ENCODE results near the gene VMP1.
A peak's percentile ranks its signal among the peaks of the same experiment; 100 is the strongest.
"Not testable (repeated sequence)": the region's sequence is repeated elsewhere in the genome, so short reads cannot be mapped to it uniquely, and the experiment has no call there.

Gene VMP1

DNA sequence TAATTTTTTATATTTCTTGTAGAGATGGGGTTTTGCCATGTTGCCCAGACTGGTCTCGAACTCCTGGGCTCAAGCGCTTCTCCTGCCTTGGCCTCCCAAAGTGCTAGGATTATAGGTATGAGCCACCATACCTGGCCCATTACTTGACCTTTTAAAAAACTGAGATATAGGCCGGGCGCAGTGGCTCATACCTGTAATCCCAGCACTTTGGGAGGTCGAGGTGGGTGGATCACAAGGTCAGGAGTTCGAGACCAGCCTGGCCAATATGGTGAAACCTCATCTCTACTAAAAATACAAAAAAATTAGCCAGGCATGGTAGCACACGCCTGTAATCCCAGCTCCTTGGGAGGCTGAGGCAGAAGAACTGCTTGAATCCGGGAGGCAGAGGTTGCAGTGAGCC, 166.0 kb downstream of the VMP1 start:
- DNase-seq = not testable (repeated sequence)

DNA sequence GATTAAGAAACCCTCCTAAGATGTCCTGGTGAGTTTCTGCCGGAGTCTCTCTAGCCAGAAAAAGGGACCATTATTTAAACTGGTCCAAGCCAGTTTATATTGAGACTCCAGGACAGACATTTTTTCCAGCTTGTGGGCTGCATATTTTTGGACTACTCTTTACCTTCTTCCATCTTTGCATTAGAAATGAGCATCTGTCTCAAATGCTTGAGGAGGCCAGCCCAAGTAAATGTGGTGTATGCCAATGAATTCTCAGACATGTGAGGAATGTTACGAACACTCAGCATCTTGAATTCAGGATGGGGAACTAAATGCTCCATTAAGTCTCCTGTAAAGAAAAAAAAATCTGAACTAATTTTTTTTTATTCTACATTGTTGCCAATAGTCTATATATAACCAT, 166.9 kb downstream of the VMP1 start:
- no peak for DNase-seq

DNA sequence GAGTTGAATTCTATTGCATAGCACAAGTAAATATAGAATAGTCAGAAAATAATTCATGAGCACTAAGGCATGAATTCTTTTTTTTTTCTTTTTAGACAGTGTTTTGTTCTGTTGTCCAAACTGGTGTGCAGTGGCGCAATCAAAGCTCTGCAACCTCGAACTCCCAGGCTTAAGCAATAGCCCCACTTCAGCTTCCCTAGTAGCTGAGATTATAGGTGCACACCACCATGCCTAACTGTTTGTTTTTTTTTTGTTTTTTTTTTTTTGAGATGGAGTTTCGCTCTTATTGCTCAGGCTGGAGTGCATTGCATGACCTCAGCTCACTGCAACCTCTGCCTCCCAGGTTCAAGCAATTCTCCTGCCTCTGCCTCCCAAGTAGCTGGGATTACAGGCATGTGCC, 168.7 kb downstream of the VMP1 start:
- no peak for DNase-seq

DNA sequence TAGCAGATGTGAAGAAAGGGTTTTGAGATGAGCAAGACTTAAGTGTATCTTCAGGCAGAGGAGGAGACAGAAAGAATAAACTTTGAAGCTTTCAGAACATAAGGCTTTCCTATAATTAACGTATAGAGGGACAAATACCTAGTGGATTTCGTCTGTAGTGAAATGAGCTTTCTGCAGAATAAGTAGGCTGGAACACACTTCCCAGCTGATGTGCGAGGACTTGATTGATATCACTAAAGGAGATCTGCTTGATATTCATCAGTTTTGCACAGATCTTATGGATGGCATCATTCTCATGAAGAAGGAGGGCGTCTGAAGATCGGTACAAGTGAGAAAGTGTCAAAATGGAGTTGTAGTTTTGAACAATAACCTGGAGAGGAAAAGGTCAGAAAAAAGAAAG, 170.5 kb downstream of the VMP1 start:
- DNase-seq = no peak

DNA sequence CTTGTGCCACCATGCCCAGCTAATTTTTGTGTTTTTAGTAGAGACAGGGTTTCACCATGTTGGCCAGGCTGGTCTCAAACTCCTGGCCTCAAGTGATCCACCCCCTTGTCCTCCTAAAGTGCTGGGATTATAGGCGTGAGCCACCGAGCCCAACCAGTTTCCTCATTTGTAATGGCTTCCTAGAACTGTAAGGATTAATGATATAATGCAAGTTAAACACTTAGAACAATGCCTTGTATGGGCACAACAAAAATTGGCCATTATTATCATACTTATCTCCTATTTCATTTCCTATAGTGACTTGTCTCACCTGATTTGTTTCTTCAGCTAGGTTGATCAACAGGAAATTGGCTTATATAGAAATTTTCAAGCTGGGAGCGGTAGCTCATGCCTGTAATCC, 171.2 kb downstream of the VMP1 start:
- DNase-seq = no peak

DNA sequence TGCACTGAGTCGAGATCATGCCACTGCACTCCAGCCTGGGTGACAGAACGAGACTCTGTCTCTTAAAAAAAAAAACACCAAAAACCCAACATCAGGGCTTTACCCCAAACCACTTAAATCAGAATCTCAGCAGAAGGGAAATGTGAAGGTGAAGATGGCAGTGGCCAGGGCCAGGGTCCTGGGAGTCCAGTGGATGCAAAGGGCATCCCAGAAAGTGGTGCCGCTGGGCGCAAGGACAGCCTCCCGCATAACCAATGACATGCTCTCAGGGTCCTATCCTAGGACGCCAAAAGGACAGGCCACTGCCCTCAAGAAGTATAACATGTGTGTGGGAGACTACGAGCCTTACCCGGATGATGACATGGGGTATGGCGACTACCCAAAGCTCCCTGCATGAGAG, 177.4 kb downstream of the VMP1 start:
- DNase-seq = no peak

DNA sequence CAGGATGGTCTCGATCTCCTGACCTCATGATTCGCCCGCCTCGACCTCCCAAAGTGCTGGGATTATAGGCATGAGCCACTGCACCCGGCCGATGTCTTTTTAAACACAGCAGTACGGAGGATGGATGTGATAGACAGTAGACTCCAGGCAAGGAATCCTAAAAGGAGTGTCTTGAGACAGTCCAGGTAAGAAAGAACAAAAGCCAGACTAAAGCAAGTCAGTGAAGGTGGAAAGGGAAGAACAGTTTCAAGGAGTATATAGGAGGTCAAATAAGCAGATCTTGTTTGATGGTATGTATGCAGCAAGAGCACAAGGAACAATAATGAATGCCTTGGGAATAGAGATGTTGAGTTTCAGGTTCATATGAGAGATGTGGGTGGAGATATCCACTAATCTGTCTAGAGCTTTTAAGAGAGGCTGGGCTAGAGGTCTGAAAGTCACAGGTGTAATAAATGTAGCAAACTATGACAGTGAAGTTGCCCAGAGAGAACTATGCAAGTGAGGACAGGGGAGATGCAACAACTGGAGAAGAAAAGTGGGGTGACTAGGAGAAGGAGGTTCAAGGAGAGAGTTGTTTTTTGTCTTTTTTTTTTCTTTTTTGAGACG, 180.8 kb downstream of the VMP1 start:
- DNase-seq = no peak

DNA sequence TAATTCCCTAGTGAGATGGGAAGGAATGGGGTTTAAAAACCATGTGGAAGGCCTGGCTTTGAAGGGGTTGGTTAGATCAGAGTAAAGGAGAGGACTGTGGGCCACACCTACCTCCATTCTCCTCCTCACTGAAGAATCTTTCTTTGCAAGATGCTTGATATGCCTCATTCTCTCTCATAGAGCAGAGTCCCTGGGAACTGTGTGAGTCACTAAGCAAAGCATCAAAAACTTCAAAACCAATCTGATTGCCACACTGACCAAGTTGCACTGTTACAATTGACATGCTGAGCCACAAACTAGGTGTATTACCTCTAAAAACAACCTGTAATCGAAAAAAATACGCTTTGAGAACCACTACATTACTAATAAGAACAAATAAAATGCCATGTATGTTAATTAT, 183.3 kb downstream of the VMP1 start:
- peak; percentile 4 for DNase-seq
